Activated T-cell treated with anti-CD3 and anti-CD28 coated beads, Interleukin-2, amount 50 U/mL, for 1 hour (primary cell): ENCODE measurements around the gene HDAC4.

Source experiments
- DNase-seq: peaks from one replicate; pipeline ENCODE4 v3.0.0-alpha.2; 2020

HDAC4 gene

GRCh38 chr2:239129147-239129920, 271.5 kb downstream of the HDAC4 start:
- no peak for DNase-seq

GRCh38 chr2:239128706-239129105, 272.1 kb downstream of the HDAC4 start:
- DNase-seq = no peak

- DNase-seq = no peak
These were observed 273.3 kb downstream of the HDAC4 start for GRCh38 chr2:239127513-239127912.

GRCh38 chr2:239125726-239126675, 274.8 kb downstream of the HDAC4 start:
- DNase-seq = no peak

- no peak for DNase-seq
These were observed 276.5 kb downstream of the HDAC4 start for GRCh38 chr2:239124152-239124899.

GRCh38 chr2:239122421-239123110, 278.3 kb downstream of the HDAC4 start:
- no peak for DNase-seq

- DNase-seq = no peak
These were observed 279.2 kb downstream of the HDAC4 start for GRCh38 chr2:239121600-239122012.

- no peak for DNase-seq
These were observed 280.2 kb downstream of the HDAC4 start for GRCh38 chr2:239120664-239121063.

- DNase-seq = no peak
These were observed 281.3 kb downstream of the HDAC4 start for GRCh38 chr2:239119346-239120126.

- DNase-seq = no peak
These were observed 282.1 kb downstream of the HDAC4 start for GRCh38 chr2:239118675-239119211.

- no peak for DNase-seq
These were observed 282.6 kb downstream of the HDAC4 start for GRCh38 chr2:239118264-239118663.

- no peak for DNase-seq
These were observed 283.0 kb downstream of the HDAC4 start for GRCh38 chr2:239117831-239118230.

GRCh38 chr2:239116456-239117246, 284.2 kb downstream of the HDAC4 start:
- no peak for DNase-seq

- DNase-seq = no peak
These were observed 285.2 kb downstream of the HDAC4 start for GRCh38 chr2:239115616-239116015.

GRCh38 chr2:239114616-239115265, 286.1 kb downstream of the HDAC4 start:
- DNase-seq = no peak

GRCh38 chr2:239114119-239114581, 286.7 kb downstream of the HDAC4 start:
- DNase-seq = no peak

GRCh38 chr2:239113615-239114014, 287.2 kb downstream of the HDAC4 start:
- no peak for DNase-seq

GRCh38 chr2:239113171-239113570, 287.6 kb downstream of the HDAC4 start:
- DNase-seq = no peak

GRCh38 chr2:239112127-239112774, 288.6 kb downstream of the HDAC4 start:
- no peak for DNase-seq
